HL-60 (cell line): ENCODE results near the gene RANBP9.

Experiments used
- GABPA ChIP-seq: IDR thresholded peaks from 2 replicates; pipeline ENCODE4 v1.6.1; 2012; ENCODE audit warnings: low read depth
- POLR2AphosphoS5 ChIP-seq: IDR thresholded peaks from 2 replicates; pipeline ENCODE4 v1.6.1; 2012; ENCODE audit warnings: low read depth
- REST ChIP-seq: IDR thresholded peaks from 2 replicates; pipeline ENCODE4 v1.6.1; 2012; ENCODE audit warnings: low read depth; ENCODE audit not compliant: insufficient replicate concordance
- SPI1 ChIP-seq: IDR thresholded peaks from 2 replicates; pipeline ENCODE4 v1.6.1; 2012; ENCODE audit warnings: low read depth, mild to moderate bottlenecking, borderline replicate concordance
- TF ChIP-seq, protein P1 (sequence below): IDR thresholded peaks from one replicate; pipeline ENCODE4 v1.5.1; 2011; ENCODE audit warnings: low read length, control low read depth, inconsistent platforms; ENCODE audit not compliant: insufficient read depth

DNA sequence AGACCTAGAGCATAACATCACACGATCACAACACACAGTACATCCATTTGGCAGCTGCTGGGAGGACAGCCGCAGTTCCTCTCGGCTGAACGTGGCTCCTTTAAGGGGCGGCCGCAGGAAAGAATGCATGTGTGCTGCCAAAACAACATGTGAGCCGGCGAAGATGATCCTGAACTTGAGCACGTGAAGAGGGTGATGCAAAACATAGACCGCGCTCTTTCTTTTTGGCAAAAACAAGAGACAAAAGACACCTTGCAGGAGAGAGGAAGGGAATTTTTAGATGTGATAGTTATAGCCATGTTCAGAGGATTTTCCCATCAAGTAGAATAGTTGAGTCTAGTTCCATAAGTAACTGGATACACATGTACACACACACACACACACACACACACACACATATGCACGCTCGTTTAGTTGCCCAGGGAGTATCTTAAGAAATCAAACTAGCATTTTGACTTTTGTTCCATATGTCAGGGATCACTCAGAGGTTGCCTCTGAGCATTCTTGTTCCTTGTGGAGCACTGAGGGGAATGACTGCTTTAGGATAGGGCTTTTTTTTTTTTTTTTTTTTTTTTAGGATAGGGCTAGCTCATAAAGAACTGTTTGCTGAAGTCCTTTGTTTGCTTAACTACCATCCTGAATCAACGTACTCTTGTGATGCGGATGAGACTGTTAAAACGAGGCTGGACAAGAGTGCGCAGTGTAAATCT is 21.7 kb upstream of the RANBP9 start:
- TF ChIP-seq, protein P1, sequence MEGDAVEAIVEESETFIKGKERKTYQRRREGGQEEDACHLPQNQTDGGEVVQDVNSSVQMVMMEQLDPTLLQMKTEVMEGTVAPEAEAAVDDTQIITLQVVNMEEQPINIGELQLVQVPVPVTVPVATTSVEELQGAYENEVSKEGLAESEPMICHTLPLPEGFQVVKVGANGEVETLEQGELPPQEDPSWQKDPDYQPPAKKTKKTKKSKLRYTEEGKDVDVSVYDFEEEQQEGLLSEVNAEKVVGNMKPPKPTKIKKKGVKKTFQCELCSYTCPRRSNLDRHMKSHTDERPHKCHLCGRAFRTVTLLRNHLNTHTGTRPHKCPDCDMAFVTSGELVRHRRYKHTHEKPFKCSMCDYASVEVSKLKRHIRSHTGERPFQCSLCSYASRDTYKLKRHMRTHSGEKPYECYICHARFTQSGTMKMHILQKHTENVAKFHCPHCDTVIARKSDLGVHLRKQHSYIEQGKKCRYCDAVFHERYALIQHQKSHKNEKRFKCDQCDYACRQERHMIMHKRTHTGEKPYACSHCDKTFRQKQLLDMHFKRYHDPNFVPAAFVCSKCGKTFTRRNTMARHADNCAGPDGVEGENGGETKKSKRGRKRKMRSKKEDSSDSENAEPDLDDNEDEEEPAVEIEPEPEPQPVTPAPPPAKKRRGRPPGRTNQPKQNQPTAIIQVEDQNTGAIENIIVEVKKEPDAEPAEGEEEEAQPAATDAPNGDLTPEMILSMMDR = no peak
- TF ChIP-seq REST (no peak), POLR2AphosphoS5 (no peak), GABPA (no peak), SPI1 (no peak)
